Measurements from ENCODE around the gene GTSF1L.

DNA sequence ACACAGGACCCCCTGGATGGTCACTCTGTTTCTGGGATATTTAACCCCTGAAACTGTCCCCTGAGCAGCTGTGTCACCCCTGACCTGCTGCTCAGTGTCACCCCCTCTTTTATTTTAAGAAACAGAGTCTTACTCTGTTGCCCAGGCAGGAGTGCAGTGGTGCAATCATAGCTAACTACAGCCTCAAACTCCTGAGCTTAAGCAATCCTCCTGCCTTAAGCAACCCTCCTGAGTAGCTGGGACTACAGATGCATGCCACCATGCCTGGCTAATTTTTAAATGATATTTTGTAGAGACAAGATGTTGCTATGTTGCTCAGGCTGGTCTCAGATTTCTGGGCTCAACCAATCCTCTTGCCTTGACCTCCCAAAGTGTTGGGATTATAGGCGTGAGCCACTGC lies 21.5 kb upstream of the GTSF1L start:
- TF ChIP-seq SNAI2 (CRISPR knock-in tag; IDR thresholded peaks at IDR 0.05) (no peak), ZFP3 (CRISPR knock-in tag; IDR thresholded peaks at IDR 0.05) (no peak), ARNTL (CRISPR knock-in tag; IDR thresholded peaks at IDR 0.05; ENCODE audit: borderline replicate concordance, low read depth) (no peak), GLIS3 (CRISPR knock-in tag; IDR thresholded peaks at IDR 0.05) (no peak), TOX (CRISPR knock-in tag; IDR thresholded peaks at IDR 0.05; ENCODE audit: borderline replicate concordance) (no peak)
- TF ChIP-seq, protein P1, sequence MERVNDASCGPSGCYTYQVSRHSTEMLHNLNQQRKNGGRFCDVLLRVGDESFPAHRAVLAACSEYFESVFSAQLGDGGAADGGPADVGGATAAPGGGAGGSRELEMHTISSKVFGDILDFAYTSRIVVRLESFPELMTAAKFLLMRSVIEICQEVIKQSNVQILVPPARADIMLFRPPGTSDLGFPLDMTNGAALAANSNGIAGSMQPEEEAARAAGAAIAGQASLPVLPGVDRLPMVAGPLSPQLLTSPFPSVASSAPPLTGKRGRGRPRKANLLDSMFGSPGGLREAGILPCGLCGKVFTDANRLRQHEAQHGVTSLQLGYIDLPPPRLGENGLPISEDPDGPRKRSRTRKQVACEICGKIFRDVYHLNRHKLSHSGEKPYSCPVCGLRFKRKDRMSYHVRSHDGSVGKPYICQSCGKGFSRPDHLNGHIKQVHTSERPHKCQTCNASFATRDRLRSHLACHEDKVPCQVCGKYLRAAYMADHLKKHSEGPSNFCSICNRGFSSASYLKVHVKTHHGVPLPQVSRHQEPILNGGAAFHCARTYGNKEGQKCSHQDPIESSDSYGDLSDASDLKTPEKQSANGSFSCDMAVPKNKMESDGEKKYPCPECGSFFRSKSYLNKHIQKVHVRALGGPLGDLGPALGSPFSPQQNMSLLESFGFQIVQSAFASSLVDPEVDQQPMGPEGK (CRISPR knock-in tag; IDR thresholded peaks at IDR 0.05; ENCODE audit: borderline replicate concordance), result no peak
- TF ChIP-seq, protein P2, sequence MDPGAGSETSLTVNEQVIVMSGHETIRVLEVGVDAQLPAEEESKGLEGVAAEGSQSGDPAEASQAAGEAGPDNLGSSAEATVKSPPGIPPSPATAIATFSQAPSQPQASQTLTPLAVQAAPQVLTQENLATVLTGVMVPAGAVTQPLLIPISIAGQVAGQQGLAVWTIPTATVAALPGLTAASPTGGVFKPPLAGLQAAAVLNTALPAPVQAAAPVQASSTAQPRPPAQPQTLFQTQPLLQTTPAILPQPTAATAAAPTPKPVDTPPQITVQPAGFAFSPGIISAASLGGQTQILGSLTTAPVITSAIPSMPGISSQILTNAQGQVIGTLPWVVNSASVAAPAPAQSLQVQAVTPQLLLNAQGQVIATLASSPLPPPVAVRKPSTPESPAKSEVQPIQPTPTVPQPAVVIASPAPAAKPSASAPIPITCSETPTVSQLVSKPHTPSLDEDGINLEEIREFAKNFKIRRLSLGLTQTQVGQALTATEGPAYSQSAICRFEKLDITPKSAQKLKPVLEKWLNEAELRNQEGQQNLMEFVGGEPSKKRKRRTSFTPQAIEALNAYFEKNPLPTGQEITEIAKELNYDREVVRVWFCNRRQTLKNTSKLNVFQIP (CRISPR knock-in tag; IDR thresholded peaks at IDR 0.05; ENCODE audit: borderline replicate concordance, low read depth), result no peak
